A673 (cell line): ENCODE results near the gene TMX1. TPM values are rescaled to one million over a fixed set of nuclear protein-coding genes. Genes with fewer than 3 reads are reported as not detected.
A peak's percentile ranks its signal among the peaks of the same experiment; 100 is the strongest.

Source experiments
- BruUV-seq: library from RNA; stranded (reverse); fragments of 400-500 nt; replicated peaks from 2 replicates; lab custom pipeline; 2021; lab: Mats Ljungman, UMichigan
- CTCF ChIA-PET: fragments of 300-600 bp; sonication (Branson Sonifier 250); formaldehyde crosslinking; loops from one replicate; lab custom pipeline; 2022; ENCODE audit warnings: antibody characterized with exemption; lab: Charles Lee
- POLR2A ChIA-PET: fragments of 300-600 bp; sonication (Branson Sonifier 250); formaldehyde crosslinking; loops from one replicate; lab custom pipeline; 2022; ENCODE audit warnings: antibody characterized with exemption; ENCODE audit not compliant: low non-redundant PET; lab: Charles Lee
- DNase-seq: peaks from one replicate; pipeline ENCODE4 v3.0.0-alpha.2; 2015; ENCODE audit warnings: low spot score
- H3K27ac ChIP-seq: fragments of 200-600 bp; sonication (generic); 2 replicates; pipeline ENCODE4 v1.5.1; 2016; ENCODE audit warnings: mixed run types, low read depth, mild to moderate bottlenecking, mixed read lengths, antibody characterized with exemption, low read length; ENCODE audit not compliant: poor library complexity, severe bottlenecking
- H3K27me3 ChIP-seq: fragments of 200-600 bp; sonication (generic); replicated peaks from 2 replicates; pipeline ENCODE4 v1.6.1; 2017; ENCODE audit warnings: mixed run types, low read depth, mild to moderate bottlenecking, mixed read lengths, antibody characterized with exemption, low read length; ENCODE audit not compliant: insufficient read depth, poor library complexity
- H3K36me3 ChIP-seq: fragments of 200-600 bp; sonication (generic); 2 replicates; pipeline ENCODE4 v1.6.1; 2016; ENCODE audit warnings: mixed run types, mild to moderate bottlenecking, mixed read lengths, antibody characterized with exemption, low read length; ENCODE audit not compliant: insufficient read depth, poor library complexity, severe bottlenecking
- H3K4me1 ChIP-seq: fragments of 200-600 bp; sonication (generic); 2 replicates; pipeline ENCODE4 v1.6.1; 2017; ENCODE audit warnings: mixed run types, mild to moderate bottlenecking, mixed read lengths, antibody characterized with exemption, low read length; ENCODE audit not compliant: insufficient read depth, poor library complexity, severe bottlenecking
- H3K4me3 ChIP-seq: fragments of 200-600 bp; sonication (generic); 2 replicates; pipeline ENCODE4 v1.5.1; 2016; ENCODE audit warnings: low read depth, mixed run types, mild to moderate bottlenecking, mixed read lengths, low read length; ENCODE audit not compliant: poor library complexity, severe bottlenecking
- H3K9me3 ChIP-seq: fragments of 200-600 bp; sonication (generic); 2 replicates; pipeline ENCODE4 v1.6.1; 2016; ENCODE audit warnings: mixed run types, low read depth, mild to moderate bottlenecking, mixed read lengths, antibody characterized with exemption, low read length; ENCODE audit not compliant: poor library complexity, severe bottlenecking
- CTCF ChIP-seq: fragments of 300-800, 200-600 bp; sonication (generic); conservative IDR thresholded peaks from 2 replicates; pipeline ENCODE4 v1.5.1; 2017; ENCODE audit warnings: low read depth, mild to moderate bottlenecking, antibody characterized with exemption, low read length, moderate library complexity, mixed read lengths
- EZH2 ChIP-seq: fragments of 200-600 bp; sonication (generic); IDR thresholded peaks from 2 replicates; pipeline ENCODE4 v1.6.1; 2017; ENCODE audit warnings: borderline replicate concordance, low read depth, mild to moderate bottlenecking, mixed read lengths, antibody characterized with exemption, low read length; ENCODE audit not compliant: poor library complexity, severe bottlenecking
- intact Hi-C: fragments of 100-400 bp; cut with micrococcal nuclease; formaldehyde crosslinking; loops from one replicate; pipeline ENCODE4 v1.10.0; 2022; ENCODE audit not compliant: unreplicated experiment
- total RNA-seq: library from RNA; stranded (reverse); gene quantifications from 2 replicates; pipeline ENCODE4 v1.2.3, GENCODE V29; 2021

The TMX1 gene
- total RNA-seq, 1 experiment from 2014 or later: 60.1 TPM

GRCh38 chr14:51240804-51241380, 845 bp downstream of the TMX1 start:
- intact Hi-C loops: no loop called here
- H3K27ac ChIP-seq: peak overlapping the region; percentile 95

GRCh38 chr14:51242545-51243490, 2.8 kb downstream of the TMX1 start:
- no peak overlapping the region for H3K4me3 ChIP-seq
- ChIA-PET CTCF (no interaction called here), POLR2A (no interaction called here)
- no peaks in the 10 kb centered on the region for H3K9me3 ChIP-seq
- no peaks in the 10 kb centered on the region for H3K27me3 ChIP-seq
- BruUV-seq: no TSS peak
- peak; percentile 35; the same call in 1 of the 2 replicates for TF ChIP-seq CTCF
- no peak for TF ChIP-seq EZH2
- DNase-seq: no peak
- H3K27ac ChIP-seq: no peak overlapping the region
- peaks cover 38% of the 10 kb centered on the region for H3K36me3 ChIP-seq
- peaks cover 12% of the 10 kb centered on the region for H3K4me1 ChIP-seq
- intact Hi-C loops: no loop called here

More at GRCh38 chr14:51240804-51241380, 845 bp downstream of the TMX1 start:
- Histone ChIP-seq H3K4me1 (peaks cover 15% of the 10 kb centered on the region), H3K4me3 (peak overlapping the region; percentile 93), H3K9me3 (no peaks in the 10 kb centered on the region), H3K36me3 (peaks cover 22% of the 10 kb centered on the region), H3K27me3 (no peaks in the 10 kb centered on the region)
- ChIA-PET POLR2A (no interaction called here), CTCF (interaction anchor here (0.8 kb wide), 1 partner anchor 19 kb away, joined by 3 read pairs; no protein-coding TSS in a partner anchor)
- BruUV-seq: TSS peak; percentile 62
- TF ChIP-seq CTCF (no peak), EZH2 (no peak)
- no peak for DNase-seq

- Histone ChIP-seq H3K9me3 (no peaks in the 10 kb centered on the region), H3K4me3 (no peak overlapping the region), H3K4me1 (peaks cover 12% of the 10 kb centered on the region), H3K27ac (no peak overlapping the region), H3K36me3 (peaks cover 56% of the 10 kb centered on the region), H3K27me3 (no peaks in the 10 kb centered on the region)
- no TSS peak for BruUV-seq
- intact Hi-C loops: no loop called here
- TF ChIP-seq EZH2 (no peak), CTCF (no peak)
- ChIA-PET POLR2A (no interaction called here), CTCF (no interaction called here)
- no peak for DNase-seq
These were observed 4.5 kb downstream of the TMX1 start for GRCh38 chr14:51244591-51244990.
